GM21390 (cell line): ENCODE results near the gene HCFC1.

ENCODE experiments used
- ATAC-seq: cut with Tn5 transposase; IDR thresholded peaks from one replicate; pipeline ENCODE4 v1.9.1; 2021; ENCODE audit not compliant: unreplicated experiment

Gene HCFC1

GRCh38 chrX:153971450-153972367 lies at the start of gene HCFC1:
TSS of gene HCFC1 (minus strand) at chrX:153971818. CDS start at chrX:153970840, 978 bp downstream.
- peak; percentile 33 for ATAC-seq

GRCh38 chrX:154021131-154021611 lies 49.6 kb upstream of the HCFC1 start:
- ATAC-seq: no peak

GRCh38 chrX:154020536-154021115 lies 49.0 kb upstream of the HCFC1 start:
- ATAC-seq: no peak

- peak; percentile 63 for ATAC-seq
These were observed 48.3 kb upstream of the HCFC1 start, which contains the start of gene IRAK1 for GRCh38 chrX:154019633-154020528. TSS of gene IRAK1 (minus strand) at chrX:154019902. CDS start at chrX:154019812, 90 bp downstream.

GRCh38 chrX:154019061-154019621 lies 47.5 kb upstream of the HCFC1 start:
- peak; percentile 15 for ATAC-seq

- no peak for ATAC-seq
These were observed 47.0 kb upstream of the HCFC1 start for GRCh38 chrX:154018518-154019060.

- no peak for ATAC-seq
These were observed 46.3 kb upstream of the HCFC1 start for GRCh38 chrX:154017766-154018517.

- no peak for ATAC-seq
These were observed 44.9 kb upstream of the HCFC1 start for GRCh38 chrX:154016366-154017076.

- ATAC-seq: no peak
These were observed 44.1 kb upstream of the HCFC1 start for GRCh38 chrX:154015581-154016264.

- no peak for ATAC-seq
These were observed 43.1 kb upstream of the HCFC1 start for GRCh38 chrX:154014429-154015380.

- no peak for ATAC-seq
These were observed 42.2 kb upstream of the HCFC1 start for GRCh38 chrX:154013614-154014360.

GRCh38 chrX:154013001-154013421 lies 41.4 kb upstream of the HCFC1 start:
- ATAC-seq: no peak

- no peak for ATAC-seq
These were observed 40.8 kb upstream of the HCFC1 start for GRCh38 chrX:154012336-154012991.

GRCh38 chrX:154011376-154012335 lies 40.0 kb upstream of the HCFC1 start:
- no peak for ATAC-seq
